ENCODE results near the gene MRPS21.

MRPS21 gene

GRCh38 chr1:150268705-150269403 is 24.8 kb upstream of the MRPS21 start, which contains the start of gene APH1A:
APH1A (minus strand) TSS chr1:150269016; CDS start chr1:150268810, 206 bp downstream.
- TF ChIP-seq ZFX (IDR thresholded peaks at IDR 0.05) (peak; percentile 73; the same call in 1 of the 2 replicates), CTCF (conservative IDR thresholded peaks at IDR 0.05) (no peak)
- H3K27ac ChIP-seq, result peak within 1 kb of the TSS; percentile 84

- peak overlapping the region; percentile 84; the same call in 1 of the 2 replicates for H3K27ac ChIP-seq
- TF ChIP-seq CTCF (conservative IDR thresholded peaks at IDR 0.05) (no peak), ZFX (IDR thresholded peaks at IDR 0.05) (no peak)
These were observed 24.2 kb upstream of the MRPS21 start for GRCh38 chr1:150269451-150269850.

GRCh38 chr1:150271291-150271959 is 22.2 kb upstream of the MRPS21 start:
- TF ChIP-seq ZFX (IDR thresholded peaks at IDR 0.05) (no peak), CTCF (conservative IDR thresholded peaks at IDR 0.05) (no peak)
- no peak overlapping the region for H3K27ac ChIP-seq

DNA sequence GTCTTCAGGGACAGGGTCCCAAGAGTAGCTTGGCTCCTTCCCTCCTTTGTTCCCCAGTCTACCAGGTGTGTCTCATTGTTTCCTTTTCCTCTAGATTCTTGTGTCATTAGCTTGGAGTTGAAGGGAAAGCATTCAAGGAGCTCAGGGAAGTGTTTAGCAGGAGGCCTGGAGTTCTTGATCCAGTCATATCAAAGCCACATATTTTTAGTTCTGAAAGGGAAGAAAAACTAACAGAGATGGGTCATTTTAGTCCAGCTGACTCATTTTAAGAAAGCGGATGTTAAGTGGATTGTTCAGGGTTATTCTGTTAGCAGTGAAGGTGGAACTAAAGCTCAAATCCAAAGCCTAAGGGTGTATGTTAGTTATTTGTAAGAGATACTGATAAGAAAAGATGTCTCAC is 20.4 kb upstream of the MRPS21 start:
- TF ChIP-seq CTCF (conservative IDR thresholded peaks at IDR 0.05) (no peak), ZFX (IDR thresholded peaks at IDR 0.05) (no peak)
- H3K27ac ChIP-seq, result no peak overlapping the region

DNA sequence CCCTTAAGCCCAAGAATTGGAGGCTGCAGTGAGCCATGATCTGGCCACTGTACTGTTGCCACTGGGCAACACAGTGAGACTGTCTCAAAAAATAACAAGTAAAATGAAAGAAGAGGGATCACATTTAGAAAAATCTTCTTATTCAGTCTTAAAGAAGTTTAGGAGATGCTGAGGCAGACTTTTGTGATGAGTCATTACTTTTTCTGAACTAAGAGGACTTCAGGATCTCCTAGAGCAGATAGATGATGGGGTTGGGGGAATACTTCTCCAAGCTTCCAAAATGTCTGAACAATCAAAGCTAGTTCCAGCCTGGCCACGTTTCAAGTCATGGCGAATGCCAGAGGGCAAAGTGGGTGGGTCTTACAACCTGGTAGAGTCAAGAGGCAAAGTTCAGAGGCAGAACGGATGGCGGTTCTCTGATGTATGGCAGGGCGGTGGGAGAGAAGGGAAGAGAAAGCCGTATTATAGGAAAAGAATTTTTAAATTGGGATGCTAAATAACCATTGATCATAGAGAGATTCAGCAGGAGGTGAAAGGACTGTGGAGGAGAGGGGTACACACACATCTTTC is 13.4 kb upstream of the MRPS21 start:
- no peak overlapping the region for H3K27ac ChIP-seq
- TF ChIP-seq ZFX (IDR thresholded peaks at IDR 0.05) (no peak), CTCF (conservative IDR thresholded peaks at IDR 0.05) (no peak)

- TF ChIP-seq CTCF (conservative IDR thresholded peaks at IDR 0.05) (peak; percentile 91), ZFX (IDR thresholded peaks at IDR 0.05) (no peak)
- peak overlapping the region; percentile 71 for H3K27ac ChIP-seq
These were observed 12.4 kb upstream of the MRPS21 start for GRCh38 chr1:150281221-150281757.
